Measurements from ENCODE around the gene ANKS1B.

The ANKS1B gene

GRCh38 chr12:99157946-99158345 lies 826.8 kb downstream of the ANKS1B start:
- TF ChIP-seq GATA1 (IDR thresholded peaks at IDR 0.05; ENCODE audit: low read depth, low read length) (no peak), POLR2A (IDR thresholded peaks at IDR 0.05; ENCODE audit: low read length) (no peak)
- no peak for DNase-seq

- no peak for DNase-seq
- no peak for TF ChIP-seq POLR2A (IDR thresholded peaks at IDR 0.05; ENCODE audit: low read length)
- TF ChIP-seq GATA1 (IDR thresholded peaks at IDR 0.05; ENCODE audit: low read depth, low read length) = no peak
Observed at GRCh38 chr12:99154983-99155336, 829.8 kb downstream of the ANKS1B start.

DNA sequence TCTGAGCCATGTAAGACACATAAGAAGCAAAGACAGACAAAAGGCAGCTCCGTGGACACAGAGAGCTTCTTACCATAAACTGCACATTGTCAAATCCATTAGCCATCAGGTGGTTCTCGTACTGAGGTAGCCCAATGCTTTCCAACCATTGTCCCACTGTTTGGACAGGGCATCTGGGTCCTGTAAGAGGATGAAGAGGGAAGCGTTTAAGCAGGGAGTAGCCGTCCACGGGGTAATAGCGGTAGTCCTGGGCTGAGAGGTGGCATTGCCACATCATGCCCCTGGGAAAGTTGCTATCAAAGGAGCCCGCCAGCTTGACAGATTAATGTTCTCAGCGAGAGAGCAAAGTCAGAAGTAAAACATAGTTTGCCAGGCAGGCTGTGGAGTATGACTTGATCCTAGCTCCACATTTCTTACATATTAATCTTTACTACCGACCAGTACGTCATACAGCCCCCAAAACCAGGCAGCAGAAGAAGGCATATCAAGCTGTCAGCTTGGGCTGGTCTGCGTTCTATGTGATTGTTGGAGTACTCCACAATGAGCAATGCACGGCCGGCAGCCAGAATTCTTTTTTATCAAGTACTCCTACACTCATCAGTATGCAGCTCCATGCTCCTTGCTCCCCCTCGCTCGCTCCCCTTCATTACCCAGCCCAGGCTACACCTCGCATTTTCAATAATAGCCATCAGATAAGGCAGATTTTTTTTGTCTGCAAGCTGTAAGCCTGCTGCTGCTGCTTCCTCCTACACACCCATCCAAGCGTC lies 830.3 kb downstream of the ANKS1B start:
- TF ChIP-seq GATA1 (IDR thresholded peaks at IDR 0.05; ENCODE audit: low read depth, low read length) (no peak), POLR2A (IDR thresholded peaks at IDR 0.05; ENCODE audit: low read length) (no peak)
- no peak for DNase-seq

DNA sequence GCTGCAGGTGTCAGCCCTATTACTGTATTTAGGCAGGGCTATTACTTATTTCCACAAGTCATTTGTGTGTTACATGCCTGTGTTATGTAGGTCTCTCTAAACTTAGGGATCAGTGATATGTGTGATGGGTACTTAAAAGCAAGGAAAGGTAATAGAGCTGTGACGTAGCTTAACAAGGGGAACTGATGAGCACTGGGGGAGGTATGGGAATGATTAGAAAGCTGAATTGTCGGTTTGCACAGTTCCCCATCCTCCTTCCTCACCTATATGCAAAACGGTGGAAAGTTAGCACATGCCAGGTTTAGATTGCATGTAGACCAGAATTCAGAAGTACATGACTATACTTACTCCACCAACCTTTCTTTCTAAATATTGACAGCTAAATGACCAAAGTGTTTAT lies 831.4 kb downstream of the ANKS1B start:
- DNase-seq = no peak
- TF ChIP-seq POLR2A (IDR thresholded peaks at IDR 0.05; ENCODE audit: low read length) = no peak
- TF ChIP-seq GATA1 (IDR thresholded peaks at IDR 0.05; ENCODE audit: low read depth, low read length) = no peak

DNA sequence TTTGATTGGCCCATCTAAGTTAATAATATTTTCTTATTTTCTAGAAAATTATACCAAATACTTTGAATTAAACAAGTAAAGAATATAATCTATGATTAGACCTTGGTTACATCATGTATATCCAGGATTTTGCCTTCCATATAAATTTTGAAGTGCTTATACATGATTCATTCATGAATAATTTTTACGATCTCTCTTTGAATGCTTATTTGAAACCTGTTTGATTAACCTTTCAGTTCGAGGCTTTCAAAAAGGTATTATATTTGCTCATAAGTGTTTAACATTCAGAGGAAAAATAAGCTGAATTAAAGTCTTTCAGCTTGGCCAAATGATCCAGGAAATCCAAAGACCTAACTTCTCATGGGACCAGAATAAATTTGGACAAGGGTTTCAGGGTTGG lies 832.4 kb downstream of the ANKS1B start:
- TF ChIP-seq GATA1 (IDR thresholded peaks at IDR 0.05; ENCODE audit: low read depth, low read length) (no peak), POLR2A (IDR thresholded peaks at IDR 0.05; ENCODE audit: low read length) (no peak)
- no peak for DNase-seq

DNA sequence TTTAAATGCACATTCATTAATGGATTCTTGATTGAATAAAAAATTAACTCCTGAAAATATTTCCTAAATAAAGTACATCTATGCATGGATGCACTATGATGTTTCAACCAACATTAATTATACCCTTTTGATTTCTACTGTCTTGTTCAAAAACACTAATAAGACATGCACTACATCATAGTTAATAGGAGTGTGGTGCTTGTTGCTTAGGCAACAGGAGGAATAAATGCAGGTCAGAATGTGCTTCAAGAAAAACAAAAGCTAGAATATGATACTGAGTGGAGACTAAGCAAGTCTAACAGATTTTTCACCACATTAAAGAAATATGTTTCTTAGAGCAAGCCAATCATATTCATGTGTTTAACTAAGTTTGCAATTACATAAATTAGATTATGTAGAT lies 833.0 kb downstream of the ANKS1B start:
- TF ChIP-seq GATA1 (IDR thresholded peaks at IDR 0.05; ENCODE audit: low read depth, low read length) = no peak
- TF ChIP-seq POLR2A (IDR thresholded peaks at IDR 0.05; ENCODE audit: low read length) = no peak
- no peak for DNase-seq

DNA sequence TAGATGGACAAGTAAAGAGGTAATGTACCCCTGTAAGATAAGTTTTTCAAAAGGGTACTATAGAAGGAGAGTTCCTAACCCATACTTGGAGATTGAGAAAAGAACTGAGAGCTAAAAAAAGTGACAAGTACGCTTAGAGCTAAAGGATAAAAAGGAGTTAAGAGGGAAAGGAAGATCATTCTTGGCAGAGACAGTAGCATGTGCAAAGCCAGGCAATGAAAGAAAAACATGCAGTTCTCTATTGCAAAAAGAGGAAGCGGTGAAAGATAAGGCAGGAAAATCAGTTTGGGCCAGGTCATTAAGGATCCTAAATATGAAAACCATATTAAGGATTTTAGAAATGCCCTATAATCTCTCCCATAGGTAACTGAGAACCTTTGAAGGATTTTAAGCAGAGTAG lies 837.6 kb downstream of the ANKS1B start:
- TF ChIP-seq GATA1 (IDR thresholded peaks at IDR 0.05; ENCODE audit: low read depth, low read length) (no peak), POLR2A (IDR thresholded peaks at IDR 0.05; ENCODE audit: low read length) (no peak)
- no peak for DNase-seq

DNA sequence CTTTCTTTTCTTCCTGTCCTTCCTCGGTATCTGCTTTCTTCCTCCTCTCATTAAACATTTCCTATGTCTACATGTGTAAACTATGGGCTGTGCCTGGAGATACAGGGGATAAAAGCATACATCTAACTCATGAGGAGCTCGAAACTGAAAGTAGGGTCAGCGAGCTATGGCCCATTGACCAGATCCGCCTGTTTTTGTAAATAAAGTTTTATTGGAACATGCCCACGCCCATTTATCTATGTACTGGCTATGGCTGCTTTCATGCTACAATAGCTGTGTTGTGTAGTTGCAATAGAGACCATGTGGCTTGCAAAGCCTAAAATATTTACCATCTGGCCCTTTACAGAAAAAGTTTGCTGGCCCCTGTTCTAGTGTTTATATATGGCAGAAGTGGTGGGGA lies 838.0 kb downstream of the ANKS1B start:
- no peak for DNase-seq
- no peak for TF ChIP-seq GATA1 (IDR thresholded peaks at IDR 0.05; ENCODE audit: low read depth, low read length)
- no peak for TF ChIP-seq POLR2A (IDR thresholded peaks at IDR 0.05; ENCODE audit: low read length)

- TF ChIP-seq GATA1 (IDR thresholded peaks at IDR 0.05; ENCODE audit: low read depth, low read length) (no peak), POLR2A (IDR thresholded peaks at IDR 0.05; ENCODE audit: low read length) (no peak)
- DNase-seq = no peak
Observed at GRCh38 chr12:99146185-99146584, 838.6 kb downstream of the ANKS1B start.

DNA sequence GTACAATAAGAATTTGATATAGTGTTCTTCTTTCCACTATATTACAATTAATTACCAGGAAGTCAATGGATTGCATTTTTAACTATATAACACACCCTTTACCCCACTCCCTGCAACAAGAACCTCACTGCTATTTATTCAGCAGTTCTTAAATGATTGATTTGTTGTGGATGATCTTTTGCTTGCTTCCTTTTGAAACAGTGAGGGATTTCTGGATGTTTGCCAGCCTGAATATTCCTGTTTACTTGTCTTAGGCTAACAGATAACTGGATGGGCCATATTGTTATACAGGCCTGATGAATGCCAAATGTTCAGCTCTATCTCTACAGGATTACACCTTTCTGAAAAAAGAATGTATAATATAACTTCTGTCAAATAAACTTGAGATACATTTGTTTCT lies 842.1 kb downstream of the ANKS1B start:
- TF ChIP-seq GATA1 (IDR thresholded peaks at IDR 0.05; ENCODE audit: low read depth, low read length) = no peak
- no peak for TF ChIP-seq POLR2A (IDR thresholded peaks at IDR 0.05; ENCODE audit: low read length)
- DNase-seq = no peak

DNA sequence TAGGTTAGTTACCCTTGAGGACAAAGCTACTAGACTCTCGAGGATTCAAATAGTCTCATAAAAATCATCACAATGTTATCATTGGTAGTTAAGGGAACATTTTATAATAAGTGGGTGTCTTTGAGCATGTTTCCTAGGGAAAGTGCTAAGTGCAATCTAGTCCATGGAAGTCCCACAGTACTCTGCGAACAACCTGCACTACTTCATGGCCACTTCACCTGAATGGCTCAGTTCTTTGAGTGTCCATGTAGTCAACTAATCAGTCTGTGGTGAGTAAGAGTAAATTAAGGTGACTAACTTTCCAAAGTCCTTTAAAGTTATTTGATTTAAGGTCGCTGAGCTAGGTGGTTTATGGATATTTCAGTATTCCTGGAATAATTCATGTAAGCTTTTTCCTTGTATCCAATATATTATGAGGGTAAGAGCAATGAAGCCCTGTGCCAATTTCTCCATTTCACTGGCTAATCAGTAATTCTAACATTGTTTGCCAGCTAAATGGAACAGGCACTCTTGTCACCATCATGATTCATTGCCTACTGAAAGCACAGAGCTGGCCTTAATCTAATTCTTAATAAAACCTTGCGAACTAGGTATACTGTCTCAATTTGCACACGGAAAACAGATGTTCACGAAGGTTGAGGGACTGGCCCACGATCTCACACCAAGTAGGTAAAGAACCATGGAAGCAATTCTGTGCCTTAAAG lies 844.6 kb downstream of the ANKS1B start:
- no peak for TF ChIP-seq GATA1 (IDR thresholded peaks at IDR 0.05; ENCODE audit: low read depth, low read length)
- no peak for TF ChIP-seq POLR2A (IDR thresholded peaks at IDR 0.05; ENCODE audit: low read length)

DNA sequence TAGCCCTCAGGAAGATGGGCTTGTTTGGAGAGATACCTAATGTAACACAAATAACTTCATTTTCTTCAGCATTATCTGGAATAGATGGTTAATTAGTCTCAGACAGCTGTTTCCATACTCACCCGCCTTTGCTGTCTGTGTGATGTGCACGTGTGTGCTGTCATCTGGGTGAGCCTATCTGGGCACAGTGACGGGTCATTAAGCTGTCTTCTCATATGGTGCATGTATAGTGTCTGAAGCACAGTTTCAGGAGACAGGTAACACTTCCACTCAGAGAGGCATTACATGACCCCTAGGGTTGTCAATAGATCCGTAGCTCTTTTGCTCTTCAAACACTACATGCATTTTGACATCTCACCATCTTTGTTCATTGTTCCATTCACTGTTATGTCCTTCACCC lies 846.3 kb downstream of the ANKS1B start:
- TF ChIP-seq POLR2A (IDR thresholded peaks at IDR 0.05; ENCODE audit: low read length) (no peak), GATA1 (IDR thresholded peaks at IDR 0.05; ENCODE audit: low read depth, low read length) (no peak)

More for the DNA sequence above, 844.6 kb downstream of the ANKS1B start:
- DNase-seq = no peak

DNA sequence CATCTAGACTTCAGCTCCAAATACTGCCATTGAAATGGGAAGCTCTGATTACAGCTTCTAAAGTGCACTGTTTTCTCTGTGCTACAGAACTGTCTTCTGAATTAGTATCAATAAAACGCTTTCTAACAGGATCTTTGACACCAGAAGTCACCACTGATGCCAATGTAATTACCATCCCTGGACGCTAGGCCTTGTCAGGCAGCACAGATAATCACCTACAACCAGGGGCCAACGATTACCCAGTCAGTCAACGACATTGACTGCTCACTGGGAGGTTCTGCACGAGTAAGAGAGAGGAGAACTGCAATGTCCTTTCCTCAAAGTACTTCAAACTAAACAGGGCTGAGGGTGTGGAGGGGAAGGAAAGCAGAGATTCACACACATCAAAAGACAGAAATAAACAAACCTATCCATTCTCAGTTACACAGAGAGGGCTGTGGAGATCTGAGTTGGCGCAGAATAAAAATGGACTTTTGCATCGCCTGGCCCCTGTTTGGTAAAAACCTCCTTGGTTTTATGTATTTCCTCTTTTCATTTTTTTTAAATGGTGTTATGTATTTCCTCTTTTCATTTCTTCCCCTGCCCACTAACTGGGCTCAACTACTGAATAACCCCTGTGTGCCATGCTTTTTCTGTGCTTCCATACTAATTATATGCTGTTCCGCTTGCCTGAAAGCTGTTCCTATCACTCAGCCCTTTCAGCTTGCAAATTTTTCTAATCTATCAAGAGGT lies 847.4 kb downstream of the ANKS1B start:
- TF ChIP-seq POLR2A (IDR thresholded peaks at IDR 0.05; ENCODE audit: low read length) (no peak), GATA1 (IDR thresholded peaks at IDR 0.05; ENCODE audit: low read depth, low read length) (no peak)
- DNase-seq = no peak

More for the DNA sequence above, 846.3 kb downstream of the ANKS1B start:
- DNase-seq = no peak

- no peak for DNase-seq
- no peak for TF ChIP-seq POLR2A (IDR thresholded peaks at IDR 0.05; ENCODE audit: low read length)
- TF ChIP-seq GATA1 (IDR thresholded peaks at IDR 0.05; ENCODE audit: low read depth, low read length) = no peak
Observed at GRCh38 chr12:99136516-99136915, 848.2 kb downstream of the ANKS1B start.

Data from erythroblast (primary cell).